K562 (cell line): ENCODE measurements around the gene FGF22. TPM values are rescaled to one million over a fixed set of nuclear protein-coding genes. Genes with fewer than 3 reads are reported as not detected.

ENCODE experiments used
- ARID1B ChIP-seq: fragments of 450-650 bp; IDR thresholded peaks from 2 replicates; pipeline ENCODE4 v1.6.1; 2016; ENCODE audit warnings: antibody characterized with exemption, mild to moderate bottlenecking, inconsistent platforms
- BCOR ChIP-seq: fragments of 450-650 bp; IDR thresholded peaks from 2 replicates; pipeline ENCODE4 v1.6.1; 2016
- BRF1 ChIP-seq: IDR thresholded peaks from 3 replicates; pipeline ENCODE4 v1.6.1; 2011; ENCODE audit warnings: borderline replicate concordance, mild to moderate bottlenecking; ENCODE audit not compliant: insufficient read length; ENCODE audit errors: extremely low read depth
- CBFA2T2 ChIP-seq: fragments of 450-650 bp; conservative IDR thresholded peaks from 2 replicates; pipeline ENCODE4 v1.6.1; 2017; ENCODE audit warnings: mild to moderate bottlenecking
- CBFB ChIP-seq: sonication (generic); formaldehyde crosslinking; IDR thresholded peaks from 2 replicates; pipeline ENCODE4 v1.4.0; 2020; ENCODE audit warnings: mild to moderate bottlenecking, missing genetic modification reagents
- CHD1 ChIP-seq: fragments of 200-600 bp; sonication (generic); IDR thresholded peaks from one replicate; pipeline ENCODE4 v1.6.1; 2012; ENCODE audit warnings: mild to moderate bottlenecking, moderate library complexity, low read length, inconsistent platforms
- E2F6 ChIP-seq, 2 experiments: IDR thresholded peaks; 2 replicates each; pipeline ENCODE4 v1.6.1; 2011; ENCODE audit warnings: borderline replicate concordance in 1 of 2, control low read depth in 1 of 2, low read depth in 1 of 2, low read length in 1 of 2, mild to moderate bottlenecking in 1 of 2, mixed read lengths in 1 of 2, moderate library complexity in 1 of 2; ENCODE audit not compliant: insufficient read depth in 1 of 2, insufficient read length in 1 of 2, poor library complexity in 1 of 2, severe bottlenecking in 1 of 2; ENCODE audit errors: extremely low read depth in 1 of 2
- HMGN3 ChIP-seq: IDR thresholded peaks from 2 replicates; pipeline ENCODE4 v1.6.1; 2011; ENCODE audit warnings: borderline replicate concordance, low read depth, mild to moderate bottlenecking, mixed read lengths, low read length; ENCODE audit not compliant: insufficient read length; ENCODE audit errors: extremely low read depth
- IRF2 ChIP-seq: sonication (generic); formaldehyde crosslinking; IDR thresholded peaks from 2 replicates; pipeline ENCODE4 v1.8.1; 2022; ENCODE audit warnings: mild to moderate bottlenecking, missing genetic modification reagents
- L3MBTL2 ChIP-seq: fragments of 450-650 bp; IDR thresholded peaks from 2 replicates; pipeline ENCODE4 v1.6.1; 2016; ENCODE audit warnings: mild to moderate bottlenecking, moderate library complexity
- MED1 ChIP-seq: sonication (generic); formaldehyde crosslinking; IDR thresholded peaks from 2 replicates; pipeline ENCODE4 v1.8.1; 2023; ENCODE audit warnings: missing genetic modification reagents, borderline replicate concordance
- NFYB ChIP-seq: IDR thresholded peaks from 2 replicates; pipeline ENCODE4 v1.6.1; 2011; ENCODE audit warnings: mild to moderate bottlenecking, moderate library complexity; ENCODE audit not compliant: insufficient read length; ENCODE audit errors: extremely low read depth
- PHF20 ChIP-seq: fragments of 450-650 bp; IDR thresholded peaks from 2 replicates; pipeline ENCODE4 v1.6.1; 2018; ENCODE audit not compliant: partially characterized antibody
- TCF3 ChIP-seq: sonication (generic); formaldehyde crosslinking; IDR thresholded peaks from 2 replicates; pipeline ENCODE4 v1.4.0; 2020; ENCODE audit warnings: mild to moderate bottlenecking, missing genetic modification reagents
- ZC3H11A ChIP-seq: IDR thresholded peaks from 2 replicates; pipeline ENCODE4 v1.6.1; 2012; ENCODE audit warnings: low read depth, low read length, improper control_type of control experiment
- ZNF518B ChIP-seq: fragments of 250-450 bp; sonication (Bioruptor Pico); IDR thresholded peaks from 2 replicates; pipeline ENCODE4 v1.5.0; 2021; ENCODE audit warnings: mild to moderate bottlenecking, moderate library complexity
- ZNF668 ChIP-seq: fragments of 250-450 bp; sonication (Bioruptor Pico); IDR thresholded peaks from 2 replicates; pipeline ENCODE4 v1.8.0; 2022; ENCODE audit warnings: mild to moderate bottlenecking, inconsistent platforms
- polyA plus RNA-seq, 8 experiments: library from polyadenylated mRNA; depleted of rRNA in 4 of 8; stranded (reverse) in 5 of 8; unstranded in 3 of 8; fragments of >200 nt; fragmentation: Nextera tagmentation in 2 of 8; fragmentation: Illumina TruSeq in 1 of 8; extraction: Ambion mirVana in 2 of 8; extraction: Trizol in 1 of 8; gene quantifications; 2 replicates each; pipeline versions ENCODE4 v1.2.1 to v1.2.3, GENCODE V29; 2011 to 2014; ENCODE audit warnings: inconsistent platforms in 1 of 8, missing spikeins in 1 of 8
- total RNA-seq, 7 experiments: library from RNA; depleted of rRNA in 6 of 7; stranded (reverse); fragments of >200 nt in 6 of 7; fragmentation: Illumina TruSeq in 2 of 7; extraction: Trizol in 2 of 7; gene quantifications; 2 replicates each; pipeline versions ENCODE4 v1.2.1 to v1.2.3, GENCODE V29; 2011 to 2021; ENCODE audit warnings: low replicate concordance in 1 of 7
- TF ChIP-seq, protein P1 (sequence below): fragments of 450-650 bp; formaldehyde crosslinking; IDR thresholded peaks from 2 replicates; pipeline ENCODE4 v1.4.0; 2020; ENCODE audit warnings: mild to moderate bottlenecking, mixed read lengths
- TF ChIP-seq, protein P2 (sequence below), 3 experiments: fragments of 200-800 bp in 1 of 3; sonication (Bioruptor generic) in 1 of 3; sonication (generic) in 1 of 3; formaldehyde crosslinking in 1 of 3; IDR thresholded peaks; 2 replicates each; pipeline versions ENCODE4 v1.6.1 to v1.8.0; 2016 to 2022; ENCODE audit warnings: mild to moderate bottlenecking in 2 of 3, missing compliant biosample characterization in 2 of 3, missing genetic modification characterization in 2 of 3, missing genetic modification reagents in 1 of 3

Gene FGF22
- total and polyA plus RNA-seq, 9 of the 15 experiments (the other 6 are each of a cell fraction or from before 2014, with no cell fraction given): 0.14 to 2.2 (median 0.86) TPM; not detected in 4

DNA sequence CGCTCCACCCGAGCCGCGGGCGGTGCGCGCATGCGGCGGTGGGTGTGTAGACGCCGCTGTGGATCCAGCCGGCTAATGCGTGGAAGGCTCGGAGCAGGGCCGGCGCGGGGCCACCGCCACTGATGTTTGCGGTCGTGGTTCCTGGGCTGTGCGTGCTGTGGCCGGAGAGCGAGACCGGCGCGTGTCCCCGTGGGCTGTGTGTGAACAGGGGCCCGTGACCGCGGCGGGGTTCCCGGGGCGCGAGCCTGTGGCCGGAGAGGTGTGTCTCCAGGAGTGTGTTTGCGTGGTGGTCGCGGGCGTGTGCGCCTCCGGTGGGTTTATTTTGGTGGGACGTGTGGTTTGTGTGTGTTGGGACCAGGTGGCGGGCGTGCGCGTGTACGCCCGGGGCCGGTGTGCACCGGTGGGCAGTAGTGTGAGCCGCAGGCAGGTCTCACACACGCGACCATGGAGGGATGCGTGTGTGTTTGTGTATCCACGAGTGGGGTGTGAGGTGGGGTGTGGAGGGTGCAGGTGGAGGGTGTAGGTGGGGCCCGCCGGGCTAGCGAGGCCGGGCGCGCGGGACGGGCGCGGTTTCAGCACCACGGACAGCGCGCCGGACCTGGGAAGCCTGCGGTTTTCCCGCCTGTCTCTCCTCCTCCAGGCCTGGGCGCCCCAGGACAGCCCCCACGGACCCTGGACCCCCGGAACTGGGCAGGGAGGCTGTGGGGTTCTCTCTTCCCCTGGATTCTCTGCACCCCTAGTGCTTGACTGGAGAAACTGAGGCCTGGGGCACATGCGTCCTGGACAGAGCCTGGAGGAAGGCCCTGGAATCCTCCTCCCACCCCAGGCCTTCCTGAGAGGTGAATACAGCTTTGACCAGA is 48.4 kb upstream of the FGF22 start (continued):
- no peak for TF ChIP-seq ZNF518B (CRISPR knock-in tag)
- TF ChIP-seq HMGN3: no peak
- TF ChIP-seq, protein P1, sequence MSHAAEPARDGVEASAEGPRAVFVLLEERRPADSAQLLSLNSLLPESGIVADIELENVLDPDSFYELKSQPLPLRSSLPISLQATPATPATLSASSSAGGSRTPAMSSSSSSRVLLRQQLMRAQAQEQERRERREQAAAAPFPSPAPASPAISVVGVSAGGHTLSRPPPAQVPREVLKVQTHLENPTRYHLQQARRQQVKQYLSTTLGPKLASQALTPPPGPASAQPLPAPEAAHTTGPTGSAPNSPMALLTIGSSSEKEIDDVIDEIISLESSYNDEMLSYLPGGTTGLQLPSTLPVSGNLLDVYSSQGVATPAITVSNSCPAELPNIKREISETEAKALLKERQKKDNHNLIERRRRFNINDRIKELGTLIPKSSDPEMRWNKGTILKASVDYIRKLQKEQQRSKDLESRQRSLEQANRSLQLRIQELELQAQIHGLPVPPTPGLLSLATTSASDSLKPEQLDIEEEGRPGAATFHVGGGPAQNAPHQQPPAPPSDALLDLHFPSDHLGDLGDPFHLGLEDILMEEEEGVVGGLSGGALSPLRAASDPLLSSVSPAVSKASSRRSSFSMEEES: no peak
- peak in 1 of 2 experiments; percentile 84 for TF ChIP-seq E2F6 (IDR thresholded peaks at IDR 0.05; ENCODE audit: borderline replicate concordance in 1 of 2, extremely low read depth in 1 of 2, insufficient read depth in 1 of 2, insufficient read length in 1 of 2, low read depth in 1 of 2, low read length in 1 of 2, poor library complexity in 1 of 2, severe bottlenecking in 1 of 2)
- TF ChIP-seq BRF1: no peak
- TF ChIP-seq CBFB (CRISPR knock-in tag): peak; percentile 71; the same call in 1 of the 2 replicates
- no peak for TF ChIP-seq MED1 (CRISPR knock-in tag)
- TF ChIP-seq, protein P2, sequence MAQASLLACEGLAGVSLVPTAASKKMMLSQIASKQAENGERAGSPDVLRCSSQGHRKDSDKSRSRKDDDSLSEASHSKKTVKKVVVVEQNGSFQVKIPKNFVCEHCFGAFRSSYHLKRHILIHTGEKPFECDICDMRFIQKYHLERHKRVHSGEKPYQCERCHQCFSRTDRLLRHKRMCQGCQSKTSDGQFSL (CRISPR knock-in tag; IDR thresholded peaks at IDR 0.05): no peak
- TF ChIP-seq, protein P2 (tag; IDR thresholded peaks at IDR 0.05): no peak
- no peak for TF ChIP-seq ZNF668 (CRISPR knock-in tag)
- no peak for TF ChIP-seq IRF2 (CRISPR knock-in tag)
- TF ChIP-seq NFYB: no peak
- no peak for TF ChIP-seq PHF20
- TF ChIP-seq ZC3H11A: no peak
- 0 out of 2 replicates have a peak, but pooled peaks have one; percentile 15 for TF ChIP-seq BCOR
- TF ChIP-seq TCF3: peak; percentile 27; the same call in 1 of the 2 replicates
- no peak for TF ChIP-seq ARID1B
- no peak for TF ChIP-seq CHD1
- TF ChIP-seq L3MBTL2: no peak
- no peak for TF ChIP-seq CBFA2T2
